Right lobe of liver (tissue), 6 donors: ENCODE data around the gene CLMN. TPM values are rescaled to one million over a fixed set of nuclear protein-coding genes. Genes with fewer than 3 reads are reported as not detected.

Experiments used
- ATAC-seq, 4 donors: fragments of 200-7000 bp; cut with Tn5 transposase; one replicate each; pipeline ENCODE4 v1.9.1; 2020; ENCODE audit warnings: mild to moderate bottlenecking in 4 of 4, moderate library complexity in 4 of 4
- DNase-seq, 3 donors: peaks; one replicate each; pipeline ENCODE4 v3.0.0-alpha.2; 2020
- H3K27ac ChIP-seq, 3 donors: fragments of 200-600 bp; one replicate each; pipeline ENCODE4 v1.8.0; 2022
- H3K27me3 ChIP-seq, 2 donors: fragments of 200-600 bp; one replicate each; pipeline ENCODE4 v1.8.0; 2022
- H3K36me3 ChIP-seq, 4 donors: fragments of 200-600 bp; sonication (generic) in 1 of 4; one replicate each; pipeline versions ENCODE4 v1.5.1 to v1.8.0; 2017 to 2022; ENCODE audit warnings: control low read depth in 1 of 4
- H3K4me1 ChIP-seq, 4 donors: fragments of 200-600 bp; sonication (generic) in 1 of 4; one replicate each; pipeline versions ENCODE4 v1.5.1 to v1.8.0; 2017 to 2022; ENCODE audit warnings: control low read depth in 1 of 4
- H3K4me3 ChIP-seq, 3 donors: fragments of 200-600 bp; one replicate each; pipeline ENCODE4 v1.8.0; 2022
- H3K9me3 ChIP-seq, 4 donors: fragments of 200-600 bp; sonication (generic) in 1 of 4; one replicate each; pipeline versions ENCODE4 v1.5.1 to v1.8.0; 2017 to 2022; ENCODE audit warnings: control low read depth in 1 of 4
- POLR2A ChIP-seq: fragments of 450-650 bp; IDR thresholded peaks from one replicate; pipeline ENCODE4 v1.6.1; 2017; ENCODE audit warnings: antibody characterized with exemption, mild to moderate bottlenecking
- WGBS: methylation state at CpG from one replicate; pipeline ENCODE4 v1.1.6; 2018; ENCODE audit warnings: low coverage, low lambda C conversion rate; ENCODE audit not compliant: insufficient coverage; ENCODE audit errors: missing lambda C conversion rate; 5-methylcytosine and 5-hydroxymethylcytosine counted together
- intact Hi-C, 2 donors: fragments of 100-400 bp; cut with DNase I; formaldehyde crosslinking; loops; one replicate each; pipeline versions ENCODE4 v1.11.2 to v1.14.1; 2022
- total RNA-seq, 6 experiments: library from RNA; depleted of rRNA in 2 of 6; stranded (reverse); fragments of >200 nt in 2 of 6; fragmentation: NEBNext Ultra II Directional in 3 of 6; extraction: Animal tissue kit (Norgen Biotek cat#: 25700) in 3 of 6; gene quantifications; one replicate each; pipeline versions ENCODE4 v1.1.0 to v1.2.4, GENCODE V29; 2016 to 2023
- TF ChIP-seq, protein P1 (sequence below), 4 donors: fragments of 200-600 bp in 3 of 4; fragments of 450-650 bp in 1 of 4; IDR thresholded peaks; one replicate each; pipeline versions ENCODE4 v1.5.1 to v1.8.0; 2016 to 2022; ENCODE audit warnings: antibody characterized with exemption in 4 of 4, mild to moderate bottlenecking in 2 of 4
- donor health status: DM: no; HTN: yes; CAD: no.
- donor health status: DM: no; HTN: no; CAD: no.
- donor health status: DM: no; HTN: no; CAD: no.
- donor health status: DM: no; HTN: yes; CAD: no.
- donor health status: DM: no; HTN: yes; CAD: no.

Gene CLMN
- total RNA-seq, 6 experiments from 2014 or later: 18.4 to 91.8 (median 47.8) TPM

DNA sequence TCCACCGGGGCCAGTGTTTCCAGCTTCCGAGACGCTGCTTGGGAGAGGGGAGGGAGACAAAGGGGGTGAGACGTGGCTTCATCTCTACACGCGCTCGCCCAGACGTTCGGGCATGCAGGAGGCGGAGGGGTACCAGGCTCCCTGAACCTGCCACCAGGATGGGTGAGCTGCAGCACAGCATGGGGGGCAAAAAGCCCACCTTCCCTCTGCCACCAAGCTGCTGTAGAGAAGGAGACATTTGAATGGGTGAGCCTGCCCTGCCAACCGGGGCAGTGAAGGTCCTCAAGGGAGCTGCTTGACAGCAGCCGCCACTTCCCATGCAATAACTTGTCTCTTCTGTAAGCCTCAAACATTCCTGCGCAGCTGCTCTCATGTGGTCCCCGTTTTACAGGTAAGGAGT lies 83.9 kb downstream of the CLMN start:
- H3K36me3 ChIP-seq: no peaks in the 10 kb centered on the region
- no peaks in the 10 kb centered on the region for H3K9me3 ChIP-seq
- peaks cover 0 to 43% (median 0%) of the 10 kb centered on the region in 4 donors for H3K4me1 ChIP-seq
- TF ChIP-seq, protein P1, sequence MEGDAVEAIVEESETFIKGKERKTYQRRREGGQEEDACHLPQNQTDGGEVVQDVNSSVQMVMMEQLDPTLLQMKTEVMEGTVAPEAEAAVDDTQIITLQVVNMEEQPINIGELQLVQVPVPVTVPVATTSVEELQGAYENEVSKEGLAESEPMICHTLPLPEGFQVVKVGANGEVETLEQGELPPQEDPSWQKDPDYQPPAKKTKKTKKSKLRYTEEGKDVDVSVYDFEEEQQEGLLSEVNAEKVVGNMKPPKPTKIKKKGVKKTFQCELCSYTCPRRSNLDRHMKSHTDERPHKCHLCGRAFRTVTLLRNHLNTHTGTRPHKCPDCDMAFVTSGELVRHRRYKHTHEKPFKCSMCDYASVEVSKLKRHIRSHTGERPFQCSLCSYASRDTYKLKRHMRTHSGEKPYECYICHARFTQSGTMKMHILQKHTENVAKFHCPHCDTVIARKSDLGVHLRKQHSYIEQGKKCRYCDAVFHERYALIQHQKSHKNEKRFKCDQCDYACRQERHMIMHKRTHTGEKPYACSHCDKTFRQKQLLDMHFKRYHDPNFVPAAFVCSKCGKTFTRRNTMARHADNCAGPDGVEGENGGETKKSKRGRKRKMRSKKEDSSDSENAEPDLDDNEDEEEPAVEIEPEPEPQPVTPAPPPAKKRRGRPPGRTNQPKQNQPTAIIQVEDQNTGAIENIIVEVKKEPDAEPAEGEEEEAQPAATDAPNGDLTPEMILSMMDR (IDR thresholded peaks at IDR 0.05): no peak
- no peak for TF ChIP-seq POLR2A
- no peak overlapping the region for H3K27ac ChIP-seq
- no peak overlapping the region for H3K4me3 ChIP-seq
- intact Hi-C loops: no loop called here
- ATAC-seq (no peak), DNase-seq (no peak)
- WGBS: no CpG with 5 or more reads among the region's 14 CpGs
- H3K27me3 ChIP-seq: no peaks in the 10 kb centered on the region

DNA sequence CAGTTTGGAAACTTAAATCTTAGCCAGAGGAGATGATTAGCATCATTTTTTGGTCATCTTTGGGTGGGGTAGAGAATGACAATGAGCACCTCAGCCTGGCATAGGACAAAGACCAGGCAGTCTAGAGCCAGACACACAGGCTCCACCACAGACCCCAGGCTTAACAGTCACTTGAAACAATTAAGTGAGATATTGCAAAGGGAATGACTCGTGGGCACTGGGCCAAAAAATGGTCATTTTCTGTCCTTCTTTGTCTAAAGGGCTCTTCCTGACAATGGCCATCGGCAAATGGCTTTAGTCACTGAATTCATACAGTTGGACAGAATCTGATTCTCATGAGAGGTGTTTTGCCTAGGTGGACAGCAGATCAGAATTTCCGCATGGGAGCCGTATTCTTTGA lies 84.4 kb downstream of the CLMN start:
- DNase-seq (no peak), ATAC-seq (no peak)
- no peak overlapping the region for H3K4me3 ChIP-seq
- intact Hi-C loops: no loop called here
- no peaks in the 10 kb centered on the region for H3K36me3 ChIP-seq
- peaks cover 0 to 47% (median 0%) of the 10 kb centered on the region in 4 donors for H3K4me1 ChIP-seq
- H3K27me3 ChIP-seq: no peaks in the 10 kb centered on the region
- WGBS: 90% methylated on average over 2 of the region's 4 CpGs
- TF ChIP-seq POLR2A: no peak
- TF ChIP-seq, protein P1 (IDR thresholded peaks at IDR 0.05): no peak
- no peaks in the 10 kb centered on the region for H3K9me3 ChIP-seq
- no peak overlapping the region for H3K27ac ChIP-seq

DNA sequence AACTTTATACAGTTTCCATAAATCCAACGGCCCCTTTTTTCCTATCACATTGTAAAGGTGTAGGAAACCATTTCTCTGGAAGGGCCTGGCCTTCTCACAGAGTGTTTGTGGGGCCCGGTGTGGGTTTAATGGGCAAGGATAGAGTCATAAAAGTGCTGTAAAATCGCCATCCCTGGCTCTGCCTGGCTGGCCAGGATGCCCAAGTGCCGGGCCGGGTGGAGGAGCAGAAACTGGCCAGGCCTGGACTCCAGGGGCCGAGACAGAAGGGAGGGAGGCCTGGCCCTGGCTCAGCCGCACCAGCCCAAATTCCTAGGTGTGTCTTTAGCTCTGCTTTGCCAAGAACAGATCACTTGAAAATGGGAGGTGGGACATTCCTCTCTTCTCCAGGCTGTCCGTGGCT lies 85.3 kb downstream of the CLMN start:
- Histone ChIP-seq H3K27me3 (no peaks in the 10 kb centered on the region), H3K4me1 (peaks cover 0 to 49% (median 0%) of the 10 kb centered on the region in 4 donors), H3K4me3 (no peak overlapping the region), H3K27ac (peak overlapping the region in 1 of 3 donors; percentile 1), H3K36me3 (no peaks in the 10 kb centered on the region), H3K9me3 (no peaks in the 10 kb centered on the region)
- 70% methylated on average over 7 of the region's 8 CpGs for WGBS
- TF ChIP-seq POLR2A: no peak
- TF ChIP-seq, protein P1 (IDR thresholded peaks at IDR 0.05): no peak
- ATAC-seq (no peak), DNase-seq (no peak)
- intact Hi-C loops: no loop called here

DNA sequence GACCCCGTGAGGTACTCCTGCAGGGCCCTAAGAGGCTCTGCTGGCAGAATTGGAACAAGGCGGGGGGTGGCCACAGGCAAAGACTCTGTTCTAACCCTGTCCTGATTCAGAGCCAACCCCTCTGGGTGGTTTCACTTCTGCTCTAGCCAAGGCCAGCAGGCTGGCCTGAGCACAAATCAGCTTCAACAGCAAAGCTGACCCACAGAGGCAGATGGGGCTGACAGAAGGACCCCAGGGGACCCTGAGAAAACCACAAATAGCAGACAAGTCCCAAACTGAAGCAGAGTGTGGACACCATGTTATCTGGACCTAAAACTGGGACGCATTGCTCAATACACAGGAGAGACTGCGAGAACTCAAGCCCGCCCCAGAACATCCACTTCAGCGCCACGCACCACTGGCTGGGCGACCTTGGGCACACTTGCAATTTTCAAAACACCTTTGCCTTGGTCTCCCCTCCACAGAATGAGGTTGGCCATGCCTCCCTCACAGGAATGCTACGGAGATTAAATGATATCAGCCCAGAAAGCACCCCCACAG lies 85.9 kb downstream of the CLMN start:
- Histone ChIP-seq H3K4me1 (peaks cover 0 to 49% (median 1%) of the 10 kb centered on the region in 4 donors), H3K9me3 (no peaks in the 10 kb centered on the region), H3K27ac (peak overlapping the region in 1 of 3 donors; percentile 1), H3K4me3 (no peak overlapping the region), H3K27me3 (no peaks in the 10 kb centered on the region), H3K36me3 (no peaks in the 10 kb centered on the region)
- TF ChIP-seq POLR2A: no peak
- TF ChIP-seq, protein P1 (IDR thresholded peaks at IDR 0.05): no peak
- ATAC-seq: peak in 3 of 4 donors; percentile 22 to 39 (median 30)
- DNase-seq: no peak
- 75% methylated on average over 7 of the region's 9 CpGs for WGBS
- intact Hi-C loops: no loop called here
